ENCODE data around the gene SPATC1L.

The SPATC1L gene

DNA sequence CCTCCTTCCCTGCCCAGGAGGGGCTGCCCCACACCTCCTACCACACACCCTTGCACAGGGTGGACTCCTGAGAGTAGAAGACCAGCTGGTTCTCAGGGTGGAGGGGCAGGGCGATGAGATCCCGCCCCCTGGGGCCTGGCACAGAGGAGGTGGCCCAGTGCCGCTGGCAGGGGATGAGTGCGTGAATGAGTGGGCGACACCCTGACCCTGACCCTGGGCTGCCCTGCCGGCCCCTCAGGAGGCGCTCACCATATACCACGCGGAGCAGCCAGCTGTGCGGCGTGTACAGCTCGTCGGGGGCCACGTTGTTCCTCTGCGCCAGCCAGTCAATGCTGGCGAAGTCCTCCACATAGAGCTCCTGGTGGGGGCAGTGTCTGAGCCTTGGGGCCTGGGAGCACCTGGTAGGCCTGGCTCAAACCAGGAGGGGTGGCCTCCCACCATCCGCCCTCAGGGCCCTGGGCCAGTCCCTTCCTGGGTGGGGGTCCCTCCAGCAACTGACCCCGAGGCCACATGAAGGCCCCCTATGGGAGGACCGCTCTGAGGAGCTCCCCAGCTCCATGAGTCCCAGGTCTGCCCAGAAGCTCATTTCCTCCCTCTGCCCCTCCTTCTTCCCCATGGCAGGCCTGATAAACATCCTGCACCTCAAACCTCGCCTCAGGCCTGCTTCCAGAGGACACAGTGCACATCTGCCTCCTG, 31.3 kb upstream of the SPATC1L start:
- no peak for DNase-seq (ENCODE audit: low spot score)

DNA sequence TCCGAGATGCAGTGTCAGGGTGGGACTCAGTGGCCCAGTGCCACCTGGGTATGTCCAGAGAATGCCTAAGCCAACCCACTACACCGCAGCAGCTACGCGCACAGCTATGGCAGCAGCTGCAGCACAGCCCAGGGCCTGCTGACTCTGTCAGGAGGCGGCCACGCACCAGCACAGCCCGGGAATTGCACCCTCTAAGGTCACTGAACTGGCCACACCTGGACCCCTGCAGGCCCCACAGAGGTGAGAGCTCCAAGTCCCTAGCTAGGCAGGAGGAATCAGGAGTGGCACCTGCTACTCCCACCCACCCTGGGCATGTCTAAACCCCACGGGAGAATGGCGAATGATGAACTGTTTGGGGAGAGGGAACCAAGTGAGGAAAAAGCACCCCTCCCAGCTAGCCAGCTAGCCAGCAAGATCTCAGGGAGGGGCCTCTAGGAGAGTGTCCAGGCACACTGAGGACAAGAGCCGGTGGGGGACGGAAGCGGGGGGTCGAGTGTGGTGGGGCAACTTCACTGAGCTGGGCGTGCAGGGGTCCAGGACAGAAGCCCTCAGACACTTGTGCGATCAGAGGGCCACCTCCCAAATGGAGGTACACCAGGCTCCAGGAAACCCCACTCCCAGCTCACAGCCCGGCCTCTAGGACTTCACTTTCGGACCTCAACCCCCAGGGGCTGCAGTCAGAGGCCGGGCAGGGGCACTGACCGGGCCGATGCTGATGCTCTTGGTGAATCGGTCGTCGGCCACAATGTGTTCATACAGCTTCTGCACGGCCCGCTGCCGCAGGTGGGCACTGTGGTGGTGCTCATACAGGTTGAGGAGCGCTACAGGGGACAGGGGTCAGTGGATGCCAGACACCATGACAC, 30.4 kb upstream of the SPATC1L start:
- no peak for DNase-seq (ENCODE audit: low spot score)

GRCh38 chr21:46213620-46214286, 29.5 kb upstream of the SPATC1L start:
- no peak for DNase-seq (ENCODE audit: low spot score)

GRCh38 chr21:46212721-46213484, 28.6 kb upstream of the SPATC1L start:
- DNase-seq (ENCODE audit: low spot score): no peak

GRCh38 chr21:46211786-46212720, 27.8 kb upstream of the SPATC1L start:
- DNase-seq (ENCODE audit: low spot score): no peak

GRCh38 chr21:46211376-46211775, 27.1 kb upstream of the SPATC1L start:
- DNase-seq (ENCODE audit: low spot score): no peak

- DNase-seq (ENCODE audit: low spot score): no peak
Measured at GRCh38 chr21:46210378-46211136, 26.3 kb upstream of the SPATC1L start.

GRCh38 chr21:46208761-46209721, 24.8 kb upstream of the SPATC1L start:
- no peak for DNase-seq (ENCODE audit: low spot score)

DNA sequence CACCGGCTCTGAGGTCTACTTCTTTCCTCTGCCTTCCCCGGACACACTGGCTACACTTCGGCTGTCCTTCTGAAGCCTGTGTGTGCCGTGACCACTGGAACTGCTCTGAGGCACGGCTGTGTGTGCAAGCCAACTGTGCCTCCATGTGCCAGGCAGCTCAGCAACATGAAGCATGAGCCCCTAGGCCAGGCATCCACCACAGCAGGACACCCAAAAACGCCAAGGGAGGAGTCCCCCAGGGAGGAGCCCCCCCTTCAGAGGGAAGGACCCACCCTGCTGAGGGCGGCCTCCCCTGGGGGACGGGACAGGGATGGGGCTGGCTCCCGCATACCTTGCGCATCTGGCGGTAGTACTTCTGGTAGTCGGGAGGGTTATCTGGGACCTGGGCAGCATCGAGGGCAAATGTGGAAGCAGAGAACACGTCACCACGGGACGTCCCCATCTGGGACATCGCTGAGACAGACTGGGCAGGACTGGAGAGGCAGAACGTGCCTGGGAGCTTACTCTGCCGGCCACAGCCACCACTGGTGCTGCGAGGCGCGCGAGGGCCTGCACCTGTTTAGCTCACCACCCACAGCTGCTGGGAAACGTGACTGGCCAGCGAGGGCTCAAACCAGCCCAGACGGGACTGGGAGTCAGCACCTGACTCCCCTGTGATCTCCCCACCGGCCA, 23.8 kb upstream of the SPATC1L start:
- DNase-seq (ENCODE audit: low spot score): no peak

DNA sequence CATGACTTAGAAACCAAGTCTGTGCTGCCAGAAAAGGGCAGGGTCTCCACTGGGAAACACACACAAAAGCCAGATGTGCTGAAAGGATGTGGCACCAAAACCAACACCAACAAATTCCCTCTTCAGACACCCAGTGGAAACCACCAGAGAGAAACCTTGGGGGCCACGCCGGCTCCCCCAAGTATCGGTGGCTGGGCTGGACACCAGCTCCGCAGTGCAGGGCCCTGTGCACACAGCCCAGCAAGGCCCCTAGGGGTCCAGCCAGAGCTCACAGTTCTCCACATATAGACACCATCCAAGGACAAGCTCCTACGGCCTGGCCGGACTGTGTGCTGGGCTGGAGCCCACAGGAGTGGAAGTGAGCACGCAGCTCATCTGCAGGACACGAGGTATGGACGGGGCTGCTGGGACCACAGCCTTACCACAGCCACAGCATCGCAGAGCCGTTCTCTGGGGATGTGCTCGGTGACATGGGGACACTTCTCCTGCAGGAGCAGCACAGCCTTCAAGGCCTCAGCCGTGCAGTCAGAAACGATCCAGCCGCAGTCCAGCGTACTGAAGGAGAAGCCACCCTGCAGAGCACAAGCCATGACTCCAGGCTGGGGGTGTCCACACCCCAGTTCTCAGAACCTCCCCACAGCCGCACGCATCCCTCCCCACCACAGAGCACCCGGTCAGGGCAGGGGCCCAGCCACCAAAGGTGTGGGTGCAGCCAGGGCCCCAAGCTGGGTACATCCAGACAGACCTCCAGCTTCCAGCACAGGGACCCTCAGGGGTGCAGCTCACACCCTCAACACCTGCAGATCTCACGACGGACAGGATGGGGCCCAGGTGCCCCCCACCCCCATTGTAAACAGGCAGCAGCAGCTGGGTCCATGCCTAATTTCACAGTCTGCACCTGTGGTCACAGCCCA, 23.0 kb upstream of the SPATC1L start:
- DNase-seq (ENCODE audit: low spot score): no peak

DNA sequence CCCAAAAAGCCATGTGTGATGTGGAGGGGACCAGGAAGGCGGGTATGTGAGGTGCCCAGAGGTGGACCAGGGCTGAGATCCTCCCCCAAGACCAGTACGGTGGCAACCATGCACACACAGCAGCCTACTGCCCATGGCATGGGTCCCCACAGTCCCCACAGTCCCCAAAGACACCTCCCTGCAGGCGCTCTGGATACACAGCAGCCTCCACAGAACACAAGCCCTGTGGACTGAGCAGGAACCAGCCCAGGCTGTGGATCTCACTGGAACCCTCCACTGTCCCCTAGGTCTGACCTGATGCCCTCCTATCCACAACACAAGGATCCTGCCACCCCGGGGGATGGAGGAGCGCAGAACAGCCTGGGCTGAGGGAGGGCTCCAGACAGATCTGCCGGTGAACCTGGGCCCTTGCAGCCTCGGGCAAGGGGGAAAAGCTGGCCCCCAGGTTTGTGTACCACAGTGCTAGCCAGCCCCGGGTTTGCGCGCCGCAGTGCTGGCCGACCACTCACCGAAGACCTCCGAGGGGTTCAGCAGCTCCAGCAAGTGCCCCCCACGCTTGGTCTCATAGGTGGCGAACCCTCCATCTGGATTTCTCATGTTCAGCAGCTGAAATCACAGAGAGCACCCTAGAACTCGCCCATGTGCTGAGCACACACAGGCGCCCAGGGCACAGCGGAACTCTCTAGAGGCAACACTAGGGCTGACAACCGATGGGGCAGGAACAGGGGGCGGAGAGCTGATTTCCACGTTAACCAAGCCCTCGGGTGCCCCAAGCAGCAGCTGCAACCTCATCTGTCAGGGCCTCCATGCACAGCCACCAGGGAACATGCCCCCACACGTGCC, 22.1 kb upstream of the SPATC1L start:
- DNase-seq (ENCODE audit: low spot score): no peak

GRCh38 chr21:46205766-46206162, 21.5 kb upstream of the SPATC1L start:
- DNase-seq (ENCODE audit: low spot score): no peak

DNA sequence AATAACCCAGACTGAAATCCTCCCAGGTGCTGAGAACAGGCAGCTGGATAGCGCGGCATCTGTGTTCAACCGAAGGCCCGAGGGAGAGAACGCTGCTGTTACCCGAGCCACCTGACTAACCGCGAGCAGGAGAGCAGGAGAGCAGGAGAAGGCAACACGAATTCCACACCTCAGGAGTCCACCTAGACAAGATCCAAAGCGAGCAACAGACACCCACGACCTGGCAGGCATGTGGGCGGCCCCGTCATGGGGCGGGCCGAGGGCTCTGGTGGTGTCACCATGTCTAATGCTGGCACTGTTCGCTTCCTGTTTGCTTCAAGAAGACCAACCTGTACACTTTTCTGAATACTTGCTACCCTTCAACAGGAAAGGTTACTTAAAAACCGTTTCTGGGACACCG, 20.9 kb upstream of the SPATC1L start:
- no peak for DNase-seq (ENCODE audit: low spot score)

GRCh38 chr21:46203203-46203600, 18.9 kb upstream of the SPATC1L start:
- no peak for DNase-seq (ENCODE audit: low spot score)

DNA sequence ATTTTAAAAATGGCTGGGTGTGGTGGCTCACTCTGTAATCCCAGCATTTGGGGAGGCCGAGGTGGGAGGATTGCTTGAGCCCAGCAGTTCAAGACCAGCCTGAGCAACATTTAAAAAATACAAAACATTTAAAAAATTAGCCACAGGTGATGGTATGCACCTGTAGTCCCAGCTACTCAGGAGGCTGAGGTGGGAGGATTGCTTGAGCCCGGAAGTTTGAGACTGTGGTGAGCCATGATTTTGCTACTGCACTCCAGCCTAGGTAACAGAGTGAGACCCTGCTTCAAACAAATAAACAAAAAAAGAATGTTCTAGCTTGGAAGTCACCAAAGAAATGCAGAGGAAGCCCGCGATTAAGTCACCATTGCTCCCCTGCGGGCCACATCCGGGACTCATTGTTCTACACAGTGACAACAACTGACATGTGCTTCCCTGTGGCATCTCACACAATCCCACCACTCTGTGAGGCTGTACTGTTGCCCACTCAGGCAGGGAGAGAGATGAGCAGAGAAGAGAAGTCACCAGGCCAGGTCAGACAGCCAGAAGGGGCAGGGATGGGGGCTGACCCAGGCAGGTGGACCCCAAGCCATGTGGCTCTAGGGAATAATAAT, 18.4 kb upstream of the SPATC1L start:
- no peak for DNase-seq (ENCODE audit: low spot score)
